ENCODE data around the gene NMBR.
A peak's percentile ranks its signal among the peaks of the same experiment; 100 is the strongest.
"Not testable (repeated sequence)": the region's sequence is repeated elsewhere in the genome, so short reads cannot be mapped to it uniquely, and the experiment has no call there.

Gene NMBR

GRCh38 chr6:142058551-142059290, 88.2 kb downstream of the NMBR start:
- DNase-seq (ENCODE audit: low read depth, low spot score), result peak; percentile 16

DNA sequence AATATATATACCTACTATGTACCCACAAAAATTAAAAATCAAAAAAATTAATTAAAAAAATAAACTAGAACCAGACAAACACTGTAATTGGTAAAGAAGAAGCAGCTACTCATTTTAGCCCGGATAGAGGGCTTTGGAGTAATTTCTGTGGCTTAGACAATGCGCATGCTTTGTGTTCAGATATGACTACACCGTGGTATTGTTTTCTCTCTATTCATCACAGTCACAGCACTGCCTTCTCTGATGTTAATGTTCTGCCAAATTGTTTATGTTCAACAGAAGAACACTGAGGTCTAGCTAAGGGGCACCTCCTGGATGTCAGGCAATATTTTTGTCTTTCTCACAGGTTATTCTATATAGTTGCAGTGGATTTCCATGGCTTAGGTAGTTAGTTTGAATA, 91.7 kb downstream of the NMBR start:
- no peak for DNase-seq (ENCODE audit: low read depth, low spot score)

GRCh38 chr6:142051404-142051803, 95.5 kb downstream of the NMBR start:
- DNase-seq (ENCODE audit: low read depth, low spot score), result no peak

DNA sequence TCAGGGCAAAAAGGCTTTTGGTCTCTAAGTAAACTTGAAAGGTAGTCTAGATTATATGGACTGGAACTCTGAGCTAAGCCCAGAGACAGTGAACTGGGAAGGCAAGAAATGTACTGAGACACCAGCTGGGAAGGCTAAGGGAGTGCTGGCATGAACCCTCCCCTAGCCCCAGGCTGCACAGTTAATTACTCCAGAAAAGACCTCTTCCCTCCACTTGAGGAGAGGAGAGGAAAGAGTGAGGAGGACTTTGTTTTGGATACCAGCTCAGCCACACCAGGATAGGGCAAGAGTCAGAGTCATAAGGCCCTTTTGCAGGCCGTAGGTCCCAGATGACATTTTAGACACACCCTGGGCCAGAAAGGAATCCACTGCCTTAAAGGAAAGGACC, 98.3 kb downstream of the NMBR start:
- no peak for DNase-seq (ENCODE audit: low read depth, low spot score)

- DNase-seq (ENCODE audit: low read depth, low spot score), result no peak
Measured at GRCh38 chr6:142047934-142048592, 98.9 kb downstream of the NMBR start.

GRCh38 chr6:142045380-142046278, 101.3 kb downstream of the NMBR start:
- DNase-seq (ENCODE audit: low read depth, low spot score), result peak; percentile 19

- no peak for DNase-seq (ENCODE audit: low read depth, low spot score)
Measured at GRCh38 chr6:142035890-142036289, 111.0 kb downstream of the NMBR start.

DNA sequence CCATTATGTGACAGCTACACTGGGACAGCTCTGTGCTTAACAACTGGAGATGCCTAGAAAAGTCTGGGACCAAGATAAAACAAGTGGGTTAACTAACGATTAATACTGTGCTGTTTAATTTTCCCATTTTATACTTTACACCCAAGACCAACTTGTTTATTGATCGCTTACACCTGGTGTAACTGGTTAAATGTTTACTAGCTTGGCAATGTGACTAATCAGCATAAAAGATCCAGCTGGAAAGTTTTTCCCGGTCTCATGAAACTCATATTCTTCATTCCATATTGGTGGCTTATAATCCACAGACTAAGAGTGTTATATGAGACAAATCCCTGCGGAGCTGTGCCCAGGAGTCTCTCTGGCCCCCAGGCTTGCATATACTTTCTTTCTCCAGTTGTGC, 115.9 kb downstream of the NMBR start:
- DNase-seq (ENCODE audit: low read depth, low spot score), result no peak

DNA sequence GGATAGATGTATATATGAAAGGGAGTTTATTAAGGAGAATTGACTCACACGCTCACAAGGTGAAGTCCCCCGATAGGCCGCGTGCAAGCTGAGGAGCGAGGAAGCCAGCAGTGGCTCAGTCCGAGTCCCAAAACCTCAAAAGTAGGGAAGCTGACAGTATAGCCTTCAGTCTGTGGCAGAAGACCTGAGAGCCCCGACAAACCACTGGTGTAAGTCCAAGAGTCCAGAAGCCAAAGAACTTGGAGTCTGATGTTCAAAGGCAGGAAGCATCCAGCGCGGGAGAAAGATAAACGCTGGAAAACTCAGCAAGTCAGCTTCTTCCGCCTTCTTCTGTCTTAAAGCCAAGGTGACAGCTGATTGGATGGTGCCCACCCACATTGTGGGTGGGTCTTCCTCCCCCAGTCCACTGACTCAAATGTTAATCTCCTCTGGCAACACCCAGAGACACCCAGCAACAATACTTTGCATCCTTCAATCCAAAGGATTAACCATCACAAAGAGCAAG, 116.8 kb downstream of the NMBR start:
- DNase-seq (ENCODE audit: low read depth, low spot score), result peak; percentile 44

DNA sequence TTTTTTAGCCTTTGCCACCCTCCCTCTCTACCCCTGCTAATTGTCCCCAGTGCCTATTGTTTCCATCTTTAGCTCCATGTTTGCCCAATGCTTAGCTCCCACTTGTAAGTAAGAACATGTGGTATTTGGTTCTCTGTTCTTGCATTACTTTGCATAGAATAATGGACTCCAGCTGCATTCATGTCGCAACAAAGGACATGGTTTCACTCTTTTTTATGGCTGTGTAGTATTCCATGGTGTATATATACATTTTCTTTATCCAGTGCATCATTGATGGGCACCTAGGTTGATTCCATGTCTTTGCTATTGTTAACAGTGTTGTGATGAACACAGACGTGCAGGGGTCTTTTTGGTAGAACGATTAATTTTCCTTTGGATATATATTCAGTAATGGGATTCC, 118.4 kb downstream of the NMBR start:
- DNase-seq (ENCODE audit: low read depth, low spot score), result no peak

DNA sequence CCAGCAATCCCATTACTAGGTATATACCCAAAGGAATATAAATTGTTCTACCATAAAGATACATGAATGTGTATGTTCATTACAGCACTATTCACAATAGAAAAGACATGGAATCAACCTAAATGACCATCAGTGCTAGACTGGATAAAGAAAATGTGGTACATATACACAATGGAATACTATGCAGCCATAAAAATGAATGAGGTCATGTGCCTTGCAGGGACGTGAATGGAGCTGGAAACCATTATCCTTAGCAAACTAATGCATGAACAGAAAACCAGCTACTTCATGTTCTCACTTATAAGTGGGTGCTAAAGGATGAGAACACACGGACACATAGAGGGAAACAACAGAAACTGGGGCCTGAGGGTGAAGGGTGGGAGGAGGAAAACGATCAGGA, 119.1 kb downstream of the NMBR start:
- not testable (repeated sequence) for DNase-seq (ENCODE audit: low read depth, low spot score)

- DNase-seq (ENCODE audit: low read depth, low spot score), result no peak
Measured at GRCh38 chr6:142027074-142027473, 119.8 kb downstream of the NMBR start.

- no peak for DNase-seq (ENCODE audit: low read depth, low spot score)
Measured at GRCh38 chr6:142026471-142026870, 120.5 kb downstream of the NMBR start.

All from astrocyte of the hippocampus (primary cell).